Activated CD4-positive, alpha-beta T cell treated with anti-CD3 and anti-CD28 coated beads for 4 hours (primary cell): Measurements from ENCODE around the gene ZNF397.
"Not testable (repeated sequence)": the region's sequence is repeated elsewhere in the genome, so short reads cannot be mapped to it uniquely, and the experiment has no call there.

Experiments
- DNase-seq, 2 donors: peaks; one replicate each; pipeline ENCODE4 v3.0.0-alpha.2; 2020

Gene ZNF397

GRCh38 chr18:35240664-35241447 is at the start of gene ZNF397:
ZNF397 (plus strand) TSS chr18:35241034; CDS start chr18:35242471, 1,437 bp downstream.
- peak; percentile 95 to 96 for DNase-seq

GRCh38 chr18:35191698-35192025 is 49.2 kb upstream of the ZNF397 start:
- no peak for DNase-seq

DNA sequence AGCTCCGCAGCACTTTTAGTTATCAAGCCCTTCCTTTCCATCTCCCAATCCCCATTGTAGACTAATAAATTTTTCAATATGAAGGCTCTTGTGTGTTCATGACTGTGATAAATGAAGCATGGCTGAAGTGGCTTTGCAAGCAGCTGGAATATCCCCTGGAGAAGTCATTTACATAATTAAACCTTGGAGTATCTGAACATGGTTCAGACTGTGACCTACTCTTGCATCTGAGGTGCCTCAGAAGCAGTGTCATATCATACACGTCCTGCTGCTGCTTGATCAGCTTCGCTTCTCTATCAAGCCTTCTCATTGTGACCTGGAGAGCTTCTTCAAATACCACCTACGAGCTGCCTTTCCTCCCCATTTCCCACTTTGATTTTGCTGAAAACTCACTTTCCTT is 48.4 kb upstream of the ZNF397 start:
- no peak for DNase-seq

GRCh38 chr18:35193316-35193715 is 47.5 kb upstream of the ZNF397 start:
- DNase-seq = no peak

GRCh38 chr18:35197296-35197695 is 43.5 kb upstream of the ZNF397 start:
- DNase-seq = no peak

DNA sequence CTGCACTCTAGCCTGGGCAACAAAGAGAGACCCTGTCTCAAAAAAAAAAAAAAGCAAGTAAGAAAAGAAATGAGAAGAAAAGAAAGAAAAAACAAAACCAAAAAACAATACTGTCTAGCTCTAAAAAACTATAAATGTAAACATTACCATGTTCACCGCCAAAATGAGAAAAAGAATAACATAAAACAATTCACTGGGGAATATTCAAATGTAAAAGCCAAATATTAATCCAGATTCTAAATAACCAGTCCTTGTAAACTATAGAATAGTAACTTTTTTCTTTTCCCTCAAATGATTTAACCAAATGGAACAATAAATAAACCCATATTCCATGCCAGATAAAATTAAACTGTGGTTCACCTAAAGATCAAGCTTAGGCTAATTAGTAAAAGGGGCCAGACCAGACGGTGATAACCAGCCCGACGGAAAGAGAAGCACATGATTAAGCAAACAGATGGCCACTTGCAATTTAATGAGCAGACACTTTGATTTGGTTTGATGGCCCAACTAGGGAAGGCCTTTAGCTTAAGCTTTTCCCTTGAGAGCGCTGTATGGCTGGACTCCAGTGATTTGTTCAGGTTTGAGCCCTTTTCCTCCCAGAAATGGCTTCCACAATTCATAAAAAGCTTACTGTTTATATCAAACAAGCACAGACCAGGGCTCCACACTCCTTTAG is 39.4 kb upstream of the ZNF397 start:
- no peak for DNase-seq

DNA sequence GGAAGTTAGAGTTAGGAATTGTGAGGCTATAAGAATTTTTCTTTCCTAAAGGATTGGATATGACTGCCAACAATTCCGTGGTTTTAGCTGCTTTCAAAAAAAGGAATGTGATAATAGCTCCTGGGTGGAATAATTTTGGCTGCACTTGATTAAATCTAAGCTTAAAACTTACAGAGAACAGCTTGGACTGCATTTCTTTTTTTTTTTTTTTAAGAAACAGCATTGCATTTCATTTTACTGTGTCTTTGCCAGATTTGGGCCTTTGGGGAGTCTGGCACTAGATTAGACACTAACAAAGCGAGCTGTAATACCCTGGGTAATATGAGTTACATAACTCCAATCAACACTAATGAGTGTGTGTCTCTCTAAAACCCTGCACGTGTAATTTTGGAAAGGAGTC is 37.8 kb upstream of the ZNF397 start:
- DNase-seq = no peak

DNA sequence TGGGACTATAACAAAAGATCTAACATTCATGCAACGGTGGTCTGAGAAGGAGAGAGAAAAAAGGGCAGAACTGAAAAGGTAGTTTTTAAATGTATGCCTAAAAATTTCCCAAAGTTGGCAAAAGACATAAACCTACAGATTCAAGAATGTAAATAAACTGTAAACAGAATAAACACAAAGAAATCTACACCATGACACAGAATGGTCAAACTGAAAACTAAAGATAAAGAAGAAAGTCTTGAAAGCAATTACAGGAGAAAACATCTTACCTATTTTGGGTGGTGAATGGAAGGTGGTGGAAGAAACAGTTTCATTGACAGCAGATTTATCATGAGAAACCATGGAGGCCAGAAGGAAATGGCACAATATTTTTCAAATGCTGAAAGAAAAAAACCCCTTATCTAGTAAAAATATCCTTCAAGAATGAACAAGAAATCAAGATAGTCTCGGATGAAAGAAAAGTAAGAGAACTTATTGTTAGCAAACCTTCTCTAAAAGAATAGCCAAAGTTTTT is 35.6 kb upstream of the ZNF397 start:
- no peak for DNase-seq

DNA sequence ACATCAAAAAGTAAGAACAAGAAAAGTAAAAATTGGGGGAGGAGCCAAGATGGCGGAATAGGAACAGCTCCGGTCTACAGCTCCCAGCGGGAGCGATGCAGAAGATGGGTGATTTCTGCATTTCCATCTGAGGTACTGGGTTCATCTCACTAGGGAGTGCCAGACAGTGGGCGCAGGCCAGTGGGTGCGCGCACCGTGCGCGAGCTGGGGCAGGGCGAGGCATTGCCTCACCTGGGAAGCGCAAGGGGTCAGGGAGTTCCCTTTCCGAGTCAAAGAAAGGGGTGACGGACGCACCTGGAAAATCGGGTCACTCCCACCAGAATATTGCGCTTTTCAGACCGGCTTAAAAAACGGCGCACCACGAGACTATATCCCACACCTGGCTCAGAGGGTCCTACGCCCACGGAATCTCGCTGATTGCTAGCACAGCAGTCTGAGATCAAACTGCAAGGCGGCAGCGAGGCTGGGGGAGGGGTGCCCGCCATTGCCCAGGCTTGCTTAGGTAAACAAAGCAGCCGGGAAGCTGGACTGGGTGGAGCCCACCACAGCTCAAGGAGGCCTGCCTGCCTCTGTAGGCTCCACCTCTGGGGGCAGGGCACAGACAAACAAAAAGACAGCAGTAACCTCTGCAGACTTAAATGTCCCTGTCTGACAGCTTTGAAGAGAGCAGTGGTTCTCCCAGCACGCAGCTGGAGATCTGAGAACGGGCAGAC is 34.9 kb upstream of the ZNF397 start:
- not testable (repeated sequence) for DNase-seq

DNA sequence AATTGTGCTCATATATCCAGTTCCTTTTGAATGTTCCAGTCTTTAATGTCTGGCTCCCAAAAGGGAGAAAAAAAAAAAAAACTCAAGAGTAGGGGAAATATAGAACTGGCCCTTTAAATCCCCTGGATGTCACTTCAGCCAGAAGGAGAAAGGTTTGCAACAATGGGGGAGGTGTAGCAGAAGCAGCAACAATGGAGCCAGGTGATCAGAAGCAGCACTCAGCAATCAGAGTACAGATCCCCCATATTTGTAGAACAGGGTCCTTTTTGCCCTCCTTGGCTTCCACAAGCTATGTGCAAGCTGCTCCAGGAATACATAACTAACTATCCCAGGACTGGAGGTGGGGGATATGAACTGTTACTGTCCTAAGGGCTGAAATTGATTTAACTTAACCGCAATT is 25.8 kb upstream of the ZNF397 start:
- no peak for DNase-seq

DNA sequence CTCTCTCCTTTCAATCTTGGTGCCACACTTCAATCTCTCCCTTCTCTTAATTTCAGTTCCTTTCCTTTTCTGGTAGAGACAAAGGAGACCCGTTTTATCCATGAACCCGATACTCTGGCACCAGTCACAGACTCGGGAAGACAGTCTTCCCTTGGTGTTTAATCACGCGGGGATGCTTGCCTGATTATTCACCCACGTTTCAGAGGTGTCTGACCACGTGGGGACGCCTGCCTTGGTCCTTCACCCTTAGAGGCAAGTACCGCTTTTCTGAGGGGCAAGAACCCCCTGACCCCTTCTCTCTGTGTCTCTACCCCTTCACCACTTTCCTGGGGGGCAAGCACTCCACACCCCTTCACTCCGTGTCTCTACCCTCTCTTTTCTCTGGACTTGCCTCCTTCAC is 24.2 kb upstream of the ZNF397 start:
- not testable (repeated sequence) for DNase-seq

DNA sequence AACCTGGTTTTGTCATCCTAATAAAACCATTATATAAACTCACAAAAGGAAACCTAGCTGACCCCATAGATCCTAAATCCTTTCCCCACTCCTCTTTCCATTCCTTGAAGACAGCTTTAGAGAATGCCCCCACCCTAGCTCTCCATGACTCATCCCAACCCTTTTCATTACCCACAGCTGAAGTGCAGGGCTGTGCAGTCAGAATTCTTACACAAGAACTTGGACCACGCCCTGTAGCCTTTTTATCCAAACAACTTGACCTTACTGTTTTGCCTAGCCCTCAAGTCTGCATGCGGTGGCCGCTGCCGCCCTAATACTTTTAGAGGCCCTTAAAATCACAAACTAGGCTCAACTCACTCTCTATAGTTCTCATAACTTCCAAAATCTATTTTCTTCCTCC is 21.5 kb upstream of the ZNF397 start:
- not testable (repeated sequence) for DNase-seq

DNA sequence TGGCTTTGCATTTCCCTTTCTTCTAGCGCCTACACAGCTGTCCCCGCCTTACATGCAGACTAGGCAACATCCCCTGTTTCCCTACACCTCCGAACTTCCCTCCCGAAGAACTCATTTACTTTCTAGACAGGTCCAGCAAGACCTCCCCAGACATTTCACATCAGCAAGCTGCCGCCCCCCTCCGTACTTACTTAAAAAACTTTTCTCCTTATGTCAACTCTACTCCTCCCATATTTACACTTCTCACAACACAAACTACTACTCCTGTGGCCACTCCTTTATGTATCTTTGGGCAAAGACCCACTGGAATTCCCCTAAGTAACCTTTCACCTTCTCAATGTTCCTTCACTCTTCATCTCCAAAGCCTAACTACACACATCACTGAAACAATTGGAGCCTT is 20.4 kb upstream of the ZNF397 start:
- no peak for DNase-seq

- no peak for DNase-seq
Measured at GRCh38 chr18:35223797-35224196, 17.0 kb upstream of the ZNF397 start.

- no peak for DNase-seq
Measured at GRCh38 chr18:35227254-35227653, 13.6 kb upstream of the ZNF397 start.

DNA sequence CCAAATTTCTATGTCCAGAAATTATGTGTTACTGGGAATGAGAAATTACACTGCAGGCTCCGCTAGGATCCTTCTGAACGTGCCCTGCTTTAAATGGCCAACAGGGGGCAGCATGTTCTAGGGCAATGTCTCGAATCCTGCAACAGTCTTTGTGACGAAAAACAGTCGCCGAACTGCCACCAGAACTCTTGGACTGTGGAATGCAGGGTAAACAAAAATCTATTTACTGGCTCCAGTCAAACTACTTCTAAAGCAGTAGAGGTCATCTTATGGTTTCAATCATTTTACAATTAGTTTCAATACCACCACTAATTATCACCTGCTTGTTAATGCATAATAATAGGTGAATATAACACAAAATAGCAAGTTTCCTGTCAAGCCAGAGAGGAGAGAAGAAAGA is 9.8 kb upstream of the ZNF397 start:
- DNase-seq = peak; percentile 70 to 80

- DNase-seq = no peak
Measured at GRCh38 chr18:35236571-35237363, 4.1 kb upstream of the ZNF397 start.

DNA sequence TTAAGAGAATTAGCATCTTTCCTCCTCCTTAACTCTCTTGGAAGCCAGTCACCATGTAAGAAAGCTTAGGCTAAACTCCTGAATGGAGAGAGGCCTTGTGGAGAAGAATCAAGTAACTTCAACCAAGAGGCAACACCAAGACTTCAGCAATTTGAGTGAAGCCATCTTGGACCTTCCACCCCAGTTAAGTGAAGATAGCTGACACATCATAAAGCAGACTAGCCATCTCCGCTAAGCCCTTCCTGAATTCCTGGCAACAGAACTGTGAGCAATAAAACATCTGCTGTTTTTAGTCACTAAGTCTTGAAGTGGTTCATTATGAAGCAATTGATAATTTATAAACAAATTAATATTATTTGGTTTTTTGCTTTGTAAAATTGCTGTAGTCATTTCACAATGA is 1.5 kb upstream of the ZNF397 start:
- no peak for DNase-seq

DNA sequence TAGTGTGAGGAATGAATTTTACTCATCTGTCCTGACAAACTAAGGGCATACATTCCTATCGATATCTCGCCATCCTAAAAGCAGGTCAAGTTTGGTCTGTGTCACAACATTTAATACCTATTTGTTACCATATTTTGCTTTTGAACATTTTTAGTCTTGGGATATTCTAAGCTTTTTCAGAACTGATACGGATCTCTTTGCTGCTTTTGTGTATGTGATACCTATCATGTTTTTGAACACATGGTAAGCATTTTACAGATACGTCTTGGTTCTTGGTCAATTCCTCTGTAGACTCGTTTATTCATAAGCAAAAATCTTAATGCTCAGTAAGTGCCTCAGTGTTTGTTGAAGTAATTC is 592 bp downstream of the ZNF397 start:
- DNase-seq = no peak

DNA sequence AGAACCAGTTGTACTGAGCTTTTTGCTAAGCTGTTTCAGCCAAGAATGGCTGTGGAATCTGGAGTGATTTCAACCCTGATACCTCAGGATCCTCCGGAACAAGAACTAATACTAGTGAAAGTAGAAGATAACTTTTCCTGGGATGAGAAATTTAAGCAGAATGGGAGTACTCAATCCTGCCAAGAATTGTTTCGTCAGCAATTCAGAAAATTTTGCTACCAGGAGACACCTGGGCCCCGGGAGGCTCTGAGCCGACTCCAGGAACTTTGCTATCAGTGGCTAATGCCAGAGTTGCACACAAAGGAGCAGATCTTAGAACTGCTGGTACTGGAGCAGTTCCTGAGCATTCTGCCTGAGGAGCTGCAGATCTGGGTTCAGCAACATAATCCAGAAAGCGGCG is 1.6 kb downstream of the ZNF397 start:
- DNase-seq = no peak

DNA sequence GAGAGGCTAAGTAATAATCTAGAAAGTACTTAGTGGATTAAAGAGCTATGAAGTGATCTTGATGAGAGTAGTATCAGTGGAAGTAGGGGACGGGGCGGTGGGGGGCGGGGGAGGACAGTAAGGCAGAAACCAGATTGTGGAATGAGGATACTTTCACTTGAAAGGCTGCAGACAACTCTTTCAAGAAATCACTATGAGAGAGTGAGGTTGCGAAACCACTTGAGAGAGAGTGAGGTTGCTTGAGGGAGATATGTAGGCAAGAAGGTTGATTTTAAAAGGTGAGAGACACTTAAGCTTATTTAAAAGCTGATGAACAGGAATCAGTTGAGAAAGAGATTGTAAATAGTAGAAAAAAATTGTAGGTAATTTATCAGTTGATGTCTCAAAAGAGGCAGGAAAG is 3.8 kb downstream of the ZNF397 start:
- no peak for DNase-seq

DNA sequence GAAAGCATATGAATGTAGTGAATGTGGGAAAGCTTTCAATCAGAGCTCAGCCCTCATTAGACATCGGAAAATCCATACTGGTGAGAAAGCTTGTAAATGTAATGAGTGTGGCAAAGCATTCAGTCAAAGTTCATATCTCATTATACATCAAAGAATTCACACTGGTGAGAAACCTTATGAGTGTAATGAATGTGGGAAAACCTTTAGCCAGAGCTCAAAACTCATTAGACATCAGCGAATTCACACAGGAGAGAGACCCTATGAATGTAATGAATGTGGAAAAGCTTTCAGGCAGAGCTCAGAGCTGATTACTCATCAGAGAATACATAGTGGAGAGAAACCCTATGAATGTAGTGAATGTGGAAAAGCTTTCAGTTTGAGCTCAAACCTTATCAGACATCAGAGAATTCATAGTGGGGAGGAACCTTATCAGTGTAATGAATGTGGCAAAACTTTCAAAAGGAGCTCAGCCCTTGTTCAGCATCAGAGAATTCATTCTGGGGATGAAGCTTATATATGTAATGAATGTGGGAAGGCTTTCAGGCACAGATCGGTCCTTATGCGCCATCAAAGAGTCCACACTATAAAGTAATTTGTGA is 5.0 kb downstream of the ZNF397 start:
- DNase-seq = no peak

DNA sequence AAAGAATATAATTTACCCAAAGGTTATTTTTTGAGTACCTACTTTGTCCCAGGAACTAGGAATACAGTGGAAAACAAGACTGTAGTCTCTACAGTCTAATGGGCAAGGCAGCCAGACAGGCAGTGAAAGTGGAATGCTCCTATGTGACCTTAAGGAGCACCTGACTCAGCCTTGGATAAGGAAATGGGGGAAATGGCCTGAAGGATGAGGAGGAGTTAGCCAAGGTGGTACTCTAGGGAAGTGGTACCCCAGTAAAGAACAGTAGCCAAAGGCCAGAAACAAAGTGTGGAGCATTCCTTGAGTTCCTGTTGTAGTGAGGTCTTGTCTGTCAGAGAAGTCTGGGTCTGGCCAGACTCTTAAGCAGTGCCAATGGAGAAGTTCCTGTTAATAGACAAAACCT is 6.0 kb downstream of the ZNF397 start:
- DNase-seq = no peak
